ENCODE data around the gene COL8A1.

The COL8A1 gene

DNA sequence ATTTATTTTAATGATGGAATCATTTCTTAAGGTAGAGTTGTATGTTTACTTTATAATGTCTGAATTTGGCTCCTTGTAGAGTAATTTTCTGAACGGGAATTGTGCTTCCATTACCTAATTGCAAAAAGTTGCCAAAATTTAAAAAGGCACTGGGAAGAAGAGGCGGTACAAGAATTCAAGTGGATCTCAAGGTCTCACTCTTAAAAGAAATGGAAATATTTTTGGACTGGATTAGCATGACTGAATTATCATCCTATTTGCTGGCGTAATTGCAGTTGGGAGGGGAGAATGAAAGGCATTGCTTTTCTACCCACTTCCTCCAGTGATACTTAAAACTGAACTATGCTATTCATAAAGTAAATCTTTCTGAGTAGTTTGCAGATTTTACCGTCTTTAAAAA lies 46.2 kb downstream of the COL8A1 start:
- TF ChIP-seq TARDBP (IDR thresholded peaks at IDR 0.05) (no peak), HDGF (IDR thresholded peaks at IDR 0.05; ENCODE audit: borderline replicate concordance) (no peak), FOXA1 (IDR thresholded peaks at IDR 0.05) (no peak), LEF1 (IDR thresholded peaks at IDR 0.05; ENCODE audit: borderline replicate concordance) (no peak), ZNF384 (IDR thresholded peaks at IDR 0.05) (no peak), FOXK2 (IDR thresholded peaks at IDR 0.05) (no peak), ELF4 (IDR thresholded peaks at IDR 0.05) (no peak), BHLHE40 (IDR thresholded peaks at IDR 0.05; ENCODE audit: borderline replicate concordance) (no peak), ARNT (IDR thresholded peaks at IDR 0.05) (no peak), SUZ12 (IDR thresholded peaks at IDR 0.05) (no peak), SP1 (IDR thresholded peaks at IDR 0.05) (no peak), FOXM1 (IDR thresholded peaks at IDR 0.05; ENCODE audit: borderline replicate concordance) (no peak), L3MBTL2 (conservative IDR thresholded peaks at IDR 0.05) (no peak), NFRKB (IDR thresholded peaks at IDR 0.05) (no peak), CTBP1 (IDR thresholded peaks at IDR 0.05; ENCODE audit: borderline replicate concordance) (no peak)
- TF ChIP-seq, protein P1, sequence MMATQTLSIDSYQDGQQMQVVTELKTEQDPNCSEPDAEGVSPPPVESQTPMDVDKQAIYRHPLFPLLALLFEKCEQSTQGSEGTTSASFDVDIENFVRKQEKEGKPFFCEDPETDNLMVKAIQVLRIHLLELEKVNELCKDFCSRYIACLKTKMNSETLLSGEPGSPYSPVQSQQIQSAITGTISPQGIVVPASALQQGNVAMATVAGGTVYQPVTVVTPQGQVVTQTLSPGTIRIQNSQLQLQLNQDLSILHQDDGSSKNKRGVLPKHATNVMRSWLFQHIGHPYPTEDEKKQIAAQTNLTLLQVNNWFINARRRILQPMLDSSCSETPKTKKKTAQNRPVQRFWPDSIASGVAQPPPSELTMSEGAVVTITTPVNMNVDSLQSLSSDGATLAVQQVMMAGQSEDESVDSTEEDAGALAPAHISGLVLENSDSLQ (IDR thresholded peaks at IDR 0.05): no peak
- DNase-seq (ENCODE audit: extremely low spot score): no peak
- CTCF ChIA-PET: no interaction called here
- POLR2A ChIA-PET: no interaction called here

DNA sequence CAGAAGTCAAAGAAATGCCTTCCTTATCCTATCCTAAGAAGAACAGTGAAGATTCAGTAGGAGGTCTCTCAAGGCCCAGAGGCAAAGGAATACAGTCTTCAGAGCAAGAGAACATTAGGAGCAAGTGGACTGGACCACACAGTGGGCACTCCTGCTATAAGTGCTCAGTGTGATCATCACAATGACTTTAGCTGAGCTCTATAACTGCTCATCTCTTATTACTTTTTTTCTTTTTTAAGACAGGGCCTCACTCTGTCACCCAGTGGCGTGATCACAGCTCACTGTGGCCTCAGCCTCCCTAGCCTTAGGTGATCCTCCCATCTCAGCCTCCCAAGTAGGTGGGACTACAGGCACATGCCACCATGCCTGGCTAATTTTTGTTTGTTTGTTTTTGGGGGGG lies 48.1 kb downstream of the COL8A1 start:
- ChIA-PET POLR2A (no interaction called here), CTCF (interaction anchor here (0.7 kb wide), 2 partner anchors 39 to 41 kb away, joined by 3 to 4 read pairs; no protein-coding TSS in a partner anchor)

DNA sequence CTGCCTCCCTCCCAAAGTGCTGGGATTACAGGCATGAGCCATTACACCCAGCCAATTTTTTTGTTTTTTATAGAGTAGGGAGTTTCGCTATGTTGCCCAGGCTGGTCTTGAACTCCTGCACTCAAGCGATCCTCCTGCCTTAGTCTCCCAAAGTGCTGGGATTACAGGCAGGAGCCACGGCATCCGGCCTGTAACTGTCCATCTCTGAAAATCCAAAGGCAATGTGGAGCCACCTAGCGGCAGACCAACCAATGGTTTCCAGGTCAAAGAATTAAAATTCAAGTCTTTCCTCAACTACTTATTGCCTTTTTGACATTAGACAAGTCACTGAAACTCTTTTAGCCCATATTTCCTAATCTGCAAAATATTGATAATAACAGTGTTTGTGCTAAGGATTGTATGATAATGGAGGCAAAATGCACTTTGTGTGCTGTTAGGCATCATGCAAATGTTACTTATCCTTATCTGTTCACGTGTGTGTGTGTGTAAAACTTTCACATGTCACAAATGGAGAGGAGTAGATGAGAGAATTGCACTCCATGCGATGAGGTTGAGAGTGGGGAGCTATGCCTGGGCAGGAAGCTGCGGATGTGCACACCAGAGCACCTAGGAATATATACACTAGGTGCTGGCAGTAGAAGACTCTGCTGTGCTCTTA lies 48.7 kb downstream of the COL8A1 start:
- CTCF ChIA-PET: interaction anchor here (0.8 to 1.4 kb wide), 3 partner anchors 12 to 49 kb away, joined by 3 to 6 read pairs (median 5); partner anchors contain the start of gene COL8A1
- peak; percentile 63 for DNase-seq (ENCODE audit: extremely low spot score)
- no peak for TF ChIP-seq L3MBTL2 (conservative IDR thresholded peaks at IDR 0.05)
- TF ChIP-seq LEF1 (IDR thresholded peaks at IDR 0.05; ENCODE audit: borderline replicate concordance): no peak
- TF ChIP-seq, protein P1 (IDR thresholded peaks at IDR 0.05): no peak
- no peak for TF ChIP-seq ARNT (IDR thresholded peaks at IDR 0.05)
- TF ChIP-seq CTBP1 (IDR thresholded peaks at IDR 0.05; ENCODE audit: borderline replicate concordance): no peak
- no peak for TF ChIP-seq BHLHE40 (IDR thresholded peaks at IDR 0.05; ENCODE audit: borderline replicate concordance)
- no peak for TF ChIP-seq HDGF (IDR thresholded peaks at IDR 0.05; ENCODE audit: borderline replicate concordance)
- TF ChIP-seq FOXA1 (IDR thresholded peaks at IDR 0.05): no peak
- TF ChIP-seq SUZ12 (IDR thresholded peaks at IDR 0.05): no peak
- TF ChIP-seq ZNF384 (IDR thresholded peaks at IDR 0.05): no peak
- POLR2A ChIA-PET: no interaction called here

More for the DNA sequence above, 48.1 kb downstream of the COL8A1 start:
- TF ChIP-seq TARDBP (IDR thresholded peaks at IDR 0.05) (no peak), BHLHE40 (IDR thresholded peaks at IDR 0.05; ENCODE audit: borderline replicate concordance) (no peak), HDGF (IDR thresholded peaks at IDR 0.05; ENCODE audit: borderline replicate concordance) (no peak), L3MBTL2 (conservative IDR thresholded peaks at IDR 0.05) (no peak), NFRKB (IDR thresholded peaks at IDR 0.05) (no peak), SUZ12 (IDR thresholded peaks at IDR 0.05) (no peak), ZNF384 (IDR thresholded peaks at IDR 0.05) (no peak), ARNT (IDR thresholded peaks at IDR 0.05) (no peak), SP1 (IDR thresholded peaks at IDR 0.05) (no peak), ELF4 (IDR thresholded peaks at IDR 0.05) (no peak), FOXK2 (IDR thresholded peaks at IDR 0.05) (no peak), LEF1 (IDR thresholded peaks at IDR 0.05; ENCODE audit: borderline replicate concordance) (no peak)
- TF ChIP-seq, protein P1 (IDR thresholded peaks at IDR 0.05): no peak
- no peak for DNase-seq (ENCODE audit: extremely low spot score)

DNA sequence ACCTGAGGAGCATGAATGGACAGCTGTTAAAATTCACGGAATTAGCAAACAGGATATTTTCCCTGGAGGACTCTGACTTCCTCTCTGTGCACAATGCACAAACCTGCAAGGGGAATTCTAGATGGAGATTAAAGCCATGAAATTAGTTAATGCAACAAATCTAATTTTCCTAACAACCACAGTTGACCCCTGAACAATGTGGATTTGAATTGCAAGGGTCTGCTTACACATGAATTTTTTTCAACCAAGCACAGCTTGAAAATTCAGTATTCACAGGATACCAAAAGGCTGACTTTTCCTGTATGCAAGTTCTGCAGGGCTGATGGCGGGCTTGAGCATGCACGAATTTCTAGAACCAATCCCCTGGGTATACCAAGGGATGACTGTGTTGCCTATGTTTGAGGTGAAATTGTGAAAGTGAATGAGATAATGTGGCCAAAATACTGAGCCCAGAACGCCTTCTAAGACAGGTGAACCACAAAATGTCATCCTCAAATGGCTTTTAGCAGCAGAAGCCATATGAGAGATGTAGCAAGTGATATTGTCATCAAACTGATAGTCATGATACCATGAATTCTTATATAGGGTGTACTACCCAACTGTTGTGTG lies 52.5 kb downstream of the COL8A1 start:
- POLR2A ChIA-PET: no interaction called here
- TF ChIP-seq FOXM1 (IDR thresholded peaks at IDR 0.05; ENCODE audit: borderline replicate concordance) (no peak), TARDBP (IDR thresholded peaks at IDR 0.05) (no peak), HDGF (IDR thresholded peaks at IDR 0.05; ENCODE audit: borderline replicate concordance) (no peak)
- CTCF ChIA-PET: no interaction called here
- no peak for DNase-seq (ENCODE audit: extremely low spot score)

DNA sequence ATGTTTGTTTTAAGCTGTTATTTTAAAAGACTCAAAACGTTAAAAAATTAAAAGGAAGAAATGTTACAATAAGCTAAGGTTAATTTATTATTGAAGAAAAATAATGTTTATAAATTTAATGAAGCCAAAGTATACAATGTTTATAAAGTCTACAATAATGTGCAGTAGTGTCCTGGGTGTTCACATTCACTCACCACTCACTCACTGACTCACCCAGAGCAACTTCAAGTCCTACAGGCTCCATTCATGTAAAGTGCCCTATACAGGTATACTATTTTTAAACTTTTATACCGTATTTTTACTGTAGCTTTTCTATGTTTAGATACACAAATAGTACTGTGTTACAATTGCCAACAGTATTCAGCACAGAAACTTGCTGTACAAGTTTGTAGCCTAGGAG lies 55.2 kb downstream of the COL8A1 start:
- no peak for TF ChIP-seq FOXK2 (IDR thresholded peaks at IDR 0.05)
- TF ChIP-seq FOXM1 (IDR thresholded peaks at IDR 0.05; ENCODE audit: borderline replicate concordance): no peak
- no peak for TF ChIP-seq LEF1 (IDR thresholded peaks at IDR 0.05; ENCODE audit: borderline replicate concordance)
- no peak for TF ChIP-seq ELF4 (IDR thresholded peaks at IDR 0.05)
- TF ChIP-seq BHLHE40 (IDR thresholded peaks at IDR 0.05; ENCODE audit: borderline replicate concordance): no peak
- TF ChIP-seq, protein P1 (IDR thresholded peaks at IDR 0.05): no peak
- no peak for TF ChIP-seq SP1 (IDR thresholded peaks at IDR 0.05)
- no peak for TF ChIP-seq CTBP1 (IDR thresholded peaks at IDR 0.05; ENCODE audit: borderline replicate concordance)
- no peak for TF ChIP-seq HDGF (IDR thresholded peaks at IDR 0.05; ENCODE audit: borderline replicate concordance)
- TF ChIP-seq FOXA1 (IDR thresholded peaks at IDR 0.05): no peak
- no peak for TF ChIP-seq TARDBP (IDR thresholded peaks at IDR 0.05)
- no peak for TF ChIP-seq NFRKB (IDR thresholded peaks at IDR 0.05)
- no peak for TF ChIP-seq SUZ12 (IDR thresholded peaks at IDR 0.05)
- no peak for TF ChIP-seq ARNT (IDR thresholded peaks at IDR 0.05)
- no peak for DNase-seq (ENCODE audit: extremely low spot score)
- CTCF ChIA-PET: no interaction called here
- POLR2A ChIA-PET: no interaction called here
